SK-N-MC (cell line): ENCODE measurements around the gene ATP5F1E.

Experiments
- EZH2 ChIP-seq: fragments of 200-600 bp; sonication (generic); IDR thresholded peaks from one replicate; pipeline ENCODE4 v1.6.1; 2017; ENCODE audit warnings: antibody characterized with exemption
- POLR2AphosphoS5 ChIP-seq: IDR thresholded peaks from 2 replicates; pipeline ENCODE4 v1.6.1; 2012; ENCODE audit warnings: mild to moderate bottlenecking, low read depth, low read length, borderline replicate concordance

- TF ChIP-seq POLR2AphosphoS5 (no peak), EZH2 (no peak)
Measured at GRCh38 chr20:58985656-58986055, 46.5 kb downstream of the ATP5F1E start.
